ENCODE results near the gene DGKH. TPM values are rescaled to one million over a fixed set of nuclear protein-coding genes. Genes with fewer than 3 reads are reported as not detected.

The DGKH gene
- total RNA-seq, 2 donors from 2014 or later: 15.3 to 19.2 TPM

GRCh38 chr13:42174344-42175162 is 126.1 kb downstream of the DGKH start:
- no peak for DNase-seq
- ATAC-seq (replicated peaks in 1 of 2): no peak
- H3K27me3 Mint-ChIP-seq (ENCODE audit: low read depth): no peaks in the 10 kb centered on the region
- H3K27ac Mint-ChIP-seq: no peak overlapping the region
- peaks cover 2 to 7% of the 10 kb centered on the region in 2 donors for H3K36me3 Mint-ChIP-seq (ENCODE audit: insufficient read depth in 2 of 2)
- peaks cover 10% of the 10 kb centered on the region for H3K4me1 Mint-ChIP-seq (ENCODE audit: low read depth)
- no peaks in the 10 kb centered on the region for H3K9me3 Mint-ChIP-seq
- no peak overlapping the region for H3K4me3 Mint-ChIP-seq

- Mint-ChIP-seq H3K4me3 (no peak overlapping the region), H3K36me3 (ENCODE audit: insufficient read depth in 2 of 2) (peaks cover 2 to 7% of the 10 kb centered on the region in 2 donors), H3K27me3 (ENCODE audit: low read depth) (no peaks in the 10 kb centered on the region), H3K4me1 (ENCODE audit: low read depth) (peaks cover 10% of the 10 kb centered on the region), H3K27ac (no peak overlapping the region), H3K9me3 (no peaks in the 10 kb centered on the region)
- DNase-seq: no peak
- no peak for ATAC-seq (replicated peaks in 1 of 2)
Observed at GRCh38 chr13:42176294-42176693, 127.8 kb downstream of the DGKH start.

- ATAC-seq (replicated peaks in 1 of 2): no peak
- H3K4me1 Mint-ChIP-seq (ENCODE audit: low read depth): peaks cover 10% of the 10 kb centered on the region
- DNase-seq: no peak
- no peak overlapping the region for H3K4me3 Mint-ChIP-seq
- no peak overlapping the region for H3K27ac Mint-ChIP-seq
- H3K9me3 Mint-ChIP-seq: no peaks in the 10 kb centered on the region
- H3K27me3 Mint-ChIP-seq (ENCODE audit: low read depth): no peaks in the 10 kb centered on the region
- peaks cover 2 to 7% of the 10 kb centered on the region in 2 donors for H3K36me3 Mint-ChIP-seq (ENCODE audit: insufficient read depth in 2 of 2)
Observed at GRCh38 chr13:42177189-42177588, 128.7 kb downstream of the DGKH start.

- peaks cover 0 to 5% of the 10 kb centered on the region in 2 donors for H3K36me3 Mint-ChIP-seq (ENCODE audit: insufficient read depth in 2 of 2)
Observed at GRCh38 chr13:42181381-42181953, 133.0 kb downstream of the DGKH start.

GRCh38 chr13:42189061-42189460 is 140.6 kb downstream of the DGKH start:
- no peaks in the 10 kb centered on the region for H3K9me3 Mint-ChIP-seq
- no peak overlapping the region for H3K27ac Mint-ChIP-seq
- no peak overlapping the region for H3K4me3 Mint-ChIP-seq
- peaks cover 0 to 3% of the 10 kb centered on the region in 2 donors for H3K36me3 Mint-ChIP-seq (ENCODE audit: insufficient read depth in 2 of 2)
- no peaks in the 10 kb centered on the region for H3K4me1 Mint-ChIP-seq (ENCODE audit: low read depth)
- no peak for DNase-seq
- no peaks in the 10 kb centered on the region for H3K27me3 Mint-ChIP-seq (ENCODE audit: low read depth)
- ATAC-seq (replicated peaks in 1 of 2): no peak

More at GRCh38 chr13:42181381-42181953, 133.0 kb downstream of the DGKH start:
- ATAC-seq (replicated peaks in 1 of 2): no peak
- DNase-seq: no peak
- H3K27me3 Mint-ChIP-seq (ENCODE audit: low read depth): no peaks in the 10 kb centered on the region
- H3K4me1 Mint-ChIP-seq (ENCODE audit: low read depth): no peaks in the 10 kb centered on the region
- H3K9me3 Mint-ChIP-seq: no peaks in the 10 kb centered on the region
- H3K4me3 Mint-ChIP-seq: no peak overlapping the region
- no peak overlapping the region for H3K27ac Mint-ChIP-seq

- no peak overlapping the region for H3K4me3 Mint-ChIP-seq
- DNase-seq (no peak), ATAC-seq (replicated peaks in 1 of 2) (no peak)
- no peaks in the 10 kb centered on the region for H3K27me3 Mint-ChIP-seq (ENCODE audit: low read depth)
- no peaks in the 10 kb centered on the region for H3K9me3 Mint-ChIP-seq
- no peaks in the 10 kb centered on the region for H3K4me1 Mint-ChIP-seq (ENCODE audit: low read depth)
- H3K36me3 Mint-ChIP-seq (ENCODE audit: insufficient read depth in 2 of 2): peaks cover 0 to 3% of the 10 kb centered on the region in 2 donors
- no peak overlapping the region for H3K27ac Mint-ChIP-seq
Observed at GRCh38 chr13:42190529-42190928, 142.1 kb downstream of the DGKH start.

- Mint-ChIP-seq H3K27ac (no peak overlapping the region), H3K9me3 (peaks cover 0 to 4% of the 10 kb centered on the region in 2 donors), H3K36me3 (ENCODE audit: insufficient read depth in 2 of 2) (peaks cover 7 to 24% of the 10 kb centered on the region in 2 donors), H3K27me3 (ENCODE audit: low read depth) (no peaks in the 10 kb centered on the region), H3K4me1 (ENCODE audit: low read depth) (no peaks in the 10 kb centered on the region), H3K4me3 (no peak overlapping the region)
- ATAC-seq (replicated peaks in 1 of 2): no peak
- DNase-seq: no peak
Observed at GRCh38 chr13:42211704-42212464, 163.4 kb downstream of the DGKH start.

- H3K36me3 Mint-ChIP-seq (ENCODE audit: insufficient read depth in 2 of 2): peaks cover 7 to 23% of the 10 kb centered on the region in 2 donors
- no peaks in the 10 kb centered on the region for H3K4me1 Mint-ChIP-seq (ENCODE audit: low read depth)
- no peak overlapping the region for H3K27ac Mint-ChIP-seq
- H3K27me3 Mint-ChIP-seq (ENCODE audit: low read depth): no peaks in the 10 kb centered on the region
- ATAC-seq (replicated peaks in 1 of 2): no peak
- no peak overlapping the region for H3K4me3 Mint-ChIP-seq
- no peak for DNase-seq
- peaks cover 0 to 4% of the 10 kb centered on the region in 2 donors for H3K9me3 Mint-ChIP-seq
Observed at GRCh38 chr13:42214446-42214845, 166.0 kb downstream of the DGKH start.

GRCh38 chr13:42215578-42216421 is 167.4 kb downstream of the DGKH start:
- DNase-seq (peak; percentile 5 to 12), ATAC-seq (replicated peaks in 1 of 2) (no peak)
- Mint-ChIP-seq H3K36me3 (ENCODE audit: insufficient read depth in 2 of 2) (peaks cover 10 to 22% of the 10 kb centered on the region in 2 donors), H3K9me3 (peaks cover 0 to 4% of the 10 kb centered on the region in 2 donors), H3K4me3 (no peak overlapping the region), H3K27me3 (ENCODE audit: low read depth) (no peaks in the 10 kb centered on the region), H3K4me1 (ENCODE audit: low read depth) (no peaks in the 10 kb centered on the region), H3K27ac (no peak overlapping the region)

GRCh38 chr13:42216422-42216735 is 167.9 kb downstream of the DGKH start:
- Mint-ChIP-seq H3K4me3 (no peak overlapping the region), H3K36me3 (ENCODE audit: insufficient read depth in 2 of 2) (peaks cover 7 to 16% of the 10 kb centered on the region in 2 donors)

GRCh38 chr13:42218576-42218975 is 170.1 kb downstream of the DGKH start:
- no peaks in the 10 kb centered on the region for H3K4me1 Mint-ChIP-seq (ENCODE audit: low read depth)
- no peaks in the 10 kb centered on the region for H3K27me3 Mint-ChIP-seq (ENCODE audit: low read depth)
- DNase-seq (no peak), ATAC-seq (replicated peaks in 1 of 2) (no peak)
- H3K36me3 Mint-ChIP-seq (ENCODE audit: insufficient read depth in 2 of 2): peaks cover 3 to 9% of the 10 kb centered on the region in 2 donors
- H3K27ac Mint-ChIP-seq: no peak overlapping the region
- no peaks in the 10 kb centered on the region for H3K9me3 Mint-ChIP-seq
- H3K4me3 Mint-ChIP-seq: no peak overlapping the region

More at GRCh38 chr13:42216422-42216735, 167.9 kb downstream of the DGKH start:
- H3K27me3 Mint-ChIP-seq (ENCODE audit: low read depth): no peaks in the 10 kb centered on the region
- DNase-seq (no peak), ATAC-seq (replicated peaks in 1 of 2) (no peak)
- no peaks in the 10 kb centered on the region for H3K4me1 Mint-ChIP-seq (ENCODE audit: low read depth)
- H3K9me3 Mint-ChIP-seq: peaks cover 0 to 4% of the 10 kb centered on the region in 2 donors
- H3K27ac Mint-ChIP-seq: no peak overlapping the region

- H3K36me3 Mint-ChIP-seq (ENCODE audit: insufficient read depth in 2 of 2): peaks cover 3 to 12% of the 10 kb centered on the region in 2 donors
- no peak overlapping the region for H3K4me3 Mint-ChIP-seq
Observed at GRCh38 chr13:42219051-42219450, 170.6 kb downstream of the DGKH start.

More at GRCh38 chr13:42219051-42219450, 170.6 kb downstream of the DGKH start:
- Mint-ChIP-seq H3K9me3 (no peaks in the 10 kb centered on the region), H3K27me3 (ENCODE audit: low read depth) (no peaks in the 10 kb centered on the region), H3K27ac (no peak overlapping the region), H3K4me1 (ENCODE audit: low read depth) (no peaks in the 10 kb centered on the region)
- DNase-seq (no peak), ATAC-seq (replicated peaks in 1 of 2) (no peak)
